GM12878 (cell line): ENCODE measurements around the gene TRIM37. TPM values are rescaled to one million over a fixed set of nuclear protein-coding genes. Genes with fewer than 3 reads are reported as not detected.

Experiments used
- ATAC-seq: fragments of 200-7000 bp; cut with Tn5 transposase; 3 replicates; pipeline ENCODE4 v1.9.1; 2020; ENCODE audit warnings: mild to moderate bottlenecking, moderate library complexity
- BruUV-seq: library from RNA; stranded (reverse); fragments of 400-500 nt; replicated peaks from 2 replicates; lab custom pipeline; 2021; lab: Mats Ljungman, UMichigan
- CTCF ChIA-PET: fragments of 300-600 bp; sonication (Branson Sonifier 250); formaldehyde crosslinking; extraction: SDS; loops from one replicate; lab custom pipeline; 2021; ENCODE audit warnings: inconsistent platforms; lab: Yijun Ruan, JAX
- POLR2A ChIA-PET: fragments of 350-600 bp; formaldehyde crosslinking; extraction: SDS; loops from one replicate; lab custom pipeline; 2021; ENCODE audit warnings: inconsistent platforms; lab: Charles Lee
- RAD21 ChIA-PET: fragments of 300-600 bp; sonication (Branson Sonifier 250); formaldehyde crosslinking; loops from one replicate; lab custom pipeline; 2023; ENCODE audit warnings: antibody characterized with exemption; ENCODE audit not compliant: unreplicated experiment; lab: Charles Lee
- SMC1A ChIA-PET: fragments of 300-600 bp; sonication (Branson Sonifier 250); formaldehyde crosslinking; loops from one replicate; lab custom pipeline; 2023; ENCODE audit not compliant: unreplicated experiment, uncharacterized antibody; lab: Charles Lee
- DNase-seq: peaks from one replicate; pipeline ENCODE4 v3.0.0-alpha.2; 2011; ENCODE audit warnings: low read depth, low spot score
- FAIRE-seq: peaks from 3 replicates; lab custom pipeline; 2011; peaks lifted over from hg19 to GRCh38; lab: Jason Lieb, UNC
- H2AFZ ChIP-seq: 2 replicates; pipeline ENCODE4 v1.6.0; 2011; ENCODE audit warnings: low read depth, low read length, control low read depth; ENCODE audit not compliant: control insufficient read depth
- H3K27ac ChIP-seq: 2 replicates; pipeline ENCODE4 v1.5.1; 2011; ENCODE audit warnings: control low read depth; ENCODE audit not compliant: control insufficient read depth, insufficient read depth
- H3K27me3 ChIP-seq, 2 experiments: replicated peaks in 1 of 2; 2 replicates each; pipeline versions ENCODE4 v1.6.0 to v1.6.1; 2011; ENCODE audit warnings: low read length in 1 of 2; ENCODE audit not compliant: control insufficient read depth in 2 of 2, insufficient read depth in 2 of 2
- H3K36me3 ChIP-seq, 2 experiments: 2 replicates each; pipeline ENCODE4 v1.5.1; 2011; ENCODE audit warnings: low read length in 1 of 2; ENCODE audit not compliant: control insufficient read depth in 2 of 2, insufficient read depth in 2 of 2
- H3K4me1 ChIP-seq: 2 replicates; pipeline ENCODE4 v1.6.1; 2011; ENCODE audit warnings: mild to moderate bottlenecking, low read length, moderate library complexity, mixed read lengths; ENCODE audit not compliant: control insufficient read depth, insufficient read depth
- H3K4me2 ChIP-seq: 2 replicates; pipeline ENCODE4 v1.6.0; 2011; ENCODE audit warnings: control low read depth; ENCODE audit not compliant: control insufficient read depth, insufficient read depth
- H3K4me3 ChIP-seq: fragments of 200-600 bp; sonication (generic); 2 replicates; pipeline ENCODE4 v1.5.1; 2016
- H3K79me2 ChIP-seq: 2 replicates; pipeline ENCODE4 v1.6.0; 2011; ENCODE audit warnings: low read length; ENCODE audit not compliant: control insufficient read depth, insufficient read depth
- H3K9ac ChIP-seq: 2 replicates; pipeline ENCODE4 v1.8.0; 2011; ENCODE audit warnings: low read length, control low read depth, mixed read lengths; ENCODE audit not compliant: control insufficient read depth, insufficient read depth
- H3K9me3 ChIP-seq: replicated peaks from 3 replicates; pipeline ENCODE4 v1.5.1; 2011; ENCODE audit warnings: mild to moderate bottlenecking, low read length; ENCODE audit not compliant: control insufficient read depth, insufficient read depth
- H4K20me1 ChIP-seq: 2 replicates; pipeline ENCODE4 v1.6.0; 2011; ENCODE audit not compliant: control insufficient read depth, insufficient read depth
- CREB1 ChIP-seq: IDR thresholded peaks from 2 replicates; pipeline ENCODE4 v1.6.1; 2012; ENCODE audit warnings: low read depth, mild to moderate bottlenecking, inconsistent platforms
- GABPA ChIP-seq: IDR thresholded peaks from 2 replicates; pipeline ENCODE4 v1.6.1; 2014; ENCODE audit warnings: antibody characterized with exemption, low read depth, mild to moderate bottlenecking, inconsistent platforms
- IKZF1 ChIP-seq: fragments of 450-650 bp; conservative IDR thresholded peaks from 2 replicates; pipeline ENCODE4 v1.6.1; 2017; ENCODE audit warnings: antibody characterized with exemption, mild to moderate bottlenecking
- IRF4 ChIP-seq: IDR thresholded peaks from 2 replicates; pipeline ENCODE4 v1.6.1; 2011; ENCODE audit warnings: low read depth, low read length
- KDM1A ChIP-seq: fragments of 200-600 bp; sonication (generic); IDR thresholded peaks from 2 replicates; pipeline ENCODE4 v1.6.1; 2016; ENCODE audit warnings: borderline replicate concordance
- USF1 ChIP-seq: IDR thresholded peaks from 2 replicates; pipeline ENCODE4 v1.6.1; 2011; ENCODE audit warnings: borderline replicate concordance, low read depth, mild to moderate bottlenecking, moderate library complexity, mixed read lengths, low read length; ENCODE audit not compliant: insufficient read depth; ENCODE audit errors: extremely low read length
- WRNIP1 ChIP-seq: IDR thresholded peaks from 2 replicates; pipeline ENCODE4 v1.6.1; 2011; ENCODE audit warnings: low read depth, low read length, improper control_type of control experiment, borderline replicate concordance
- ZBTB33 ChIP-seq: fragments of 450-650 bp; IDR thresholded peaks from 2 replicates; pipeline ENCODE4 v1.6.1; 2017; ENCODE audit warnings: mild to moderate bottlenecking
- WGBS: methylation state at CpG from one replicate; pipeline ENCODE4 v1.1.6; 2016; ENCODE audit warnings: low lambda C conversion rate; ENCODE audit not compliant: insufficient replicate concordance, insufficient coverage; ENCODE audit errors: missing lambda C conversion rate; 5-methylcytosine and 5-hydroxymethylcytosine counted together
- in situ Hi-C: fragments of 300-500 bp; cut with MboI; formaldehyde crosslinking; loops from 9 replicates; pipeline ENCODE4 v1.14.3; 2018; ENCODE audit warnings: mixed read lengths
- intact Hi-C: fragments of 100-400 bp; cut with micrococcal nuclease; formaldehyde crosslinking; loops from one replicate; pipeline ENCODE4 v1.14.2; 2022; ENCODE audit not compliant: unreplicated experiment
- polyA plus RNA-seq, 11 experiments: library from polyadenylated mRNA; depleted of rRNA in 4 of 11; unstranded in 6 of 11; stranded (reverse) in 5 of 11; fragments of >200 nt; fragmentation: Nextera tagmentation in 4 of 11; fragmentation: Illumina TruSeq in 1 of 11; extraction: Ambion mirVana in 4 of 11; extraction: Trizol in 1 of 11; gene quantifications; 1 replicate in 1 of 11; 2 replicates in 10 of 11; pipeline versions ENCODE4 v1.2.1 to v1.2.3, GENCODE V29; 2011 to 2016; ENCODE audit warnings: inconsistent platforms in 2 of 11, missing spikeins in 2 of 11, low read depth in 1 of 11
- total RNA-seq, 4 experiments: library from RNA; depleted of rRNA in 3 of 4; stranded (reverse); fragments of >200 nt in 3 of 4; fragmentation: Illumina TruSeq in 1 of 4; extraction: Trizol in 1 of 4; gene quantifications; 2 replicates each; pipeline versions ENCODE4 v1.2.1 to v1.2.3, GENCODE V29; 2013 to 2021

Gene TRIM37
- total and polyA plus RNA-seq, 10 of the 15 experiments (the other 5 are each of a cell fraction or from before 2014, with no cell fraction given) = 4.8 to 20.6 (median 18.1) TPM

GRCh38 chr17:59126809-59127417, 20.2 kb upstream of the TRIM37 start:
- no peak for ATAC-seq
- TF ChIP-seq CREB1 (no peak), IRF4 (no peak), IKZF1 (no peak), ZBTB33 (no peak), KDM1A (no peak), WRNIP1 (no peak), USF1 (no peak), GABPA (no peak)
- FAIRE-seq = no peak

More at GRCh38 chr17:59126809-59127417, 20.2 kb upstream of the TRIM37 start:
- H3K9me3 ChIP-seq = no peaks in the 10 kb centered on the region
- H3K27ac ChIP-seq = no peak overlapping the region
- H3K4me2 ChIP-seq = no peak overlapping the region; the same call in 1 of the 2 replicates
- in situ Hi-C loops (no loop called here), intact Hi-C loops (no loop called here)
- peaks cover 0 to 2% of the 10 kb centered on the region in 2 experiments; a peak in 3 of 4 replicates for H3K36me3 ChIP-seq
- H2AFZ ChIP-seq = no peak overlapping the region
- ChIA-PET RAD21 (no interaction called here), CTCF (no interaction called here), POLR2A (no interaction called here), SMC1A (interaction anchor here (1.5 kb wide), 1 partner anchor 28 kb away, joined by 3 read pairs; the partner anchor contains the start of genes PRR11 and SKA2)
- 2% methylated on average over 3 of the region's 3 CpGs for WGBS
- H3K9ac ChIP-seq = no peak overlapping the region
- no TSS peak for BruUV-seq
- H4K20me1 ChIP-seq = no peaks in the 10 kb centered on the region
- no peak overlapping the region for H3K4me3 ChIP-seq
- H3K79me2 ChIP-seq = peaks cover 8% of the 10 kb centered on the region
- peaks cover 9% of the 10 kb centered on the region for H3K4me1 ChIP-seq
- no peaks in the 10 kb centered on the region for H3K27me3 ChIP-seq
- DNase-seq = no peak
